NCI-H226 (cell line): ENCODE measurements around the gene ASB7.

Source experiments
- DNase-seq: peaks from one replicate; pipeline ENCODE4 v3.0.0-alpha.2; 2015

The ASB7 gene

DNA sequence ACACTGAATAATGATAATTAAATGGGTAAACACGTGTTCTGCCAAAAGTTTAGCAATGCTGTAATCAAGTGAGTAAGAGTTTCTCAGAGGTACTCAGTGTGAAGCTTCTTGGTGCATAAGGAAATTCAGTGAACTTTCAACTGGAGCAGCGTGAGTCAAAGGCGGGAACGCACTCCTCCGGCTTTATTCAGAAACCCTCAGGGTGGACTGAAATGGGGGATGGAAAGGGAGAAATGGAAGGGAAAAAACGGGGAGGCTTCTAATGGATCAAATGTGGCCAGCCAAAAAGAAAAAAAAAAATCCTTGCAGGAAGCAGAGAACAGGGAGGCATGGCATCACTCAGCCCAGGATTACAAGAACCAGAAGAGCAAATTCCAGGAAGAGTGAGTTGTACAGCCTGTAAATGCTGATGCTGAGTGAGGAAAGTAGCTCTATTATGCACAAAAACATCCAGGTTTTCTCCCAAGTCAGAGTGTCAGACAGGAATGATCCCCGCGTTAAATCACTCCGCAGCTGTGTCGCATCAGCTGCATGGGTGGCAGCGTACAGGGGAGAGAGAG lies 85.3 kb downstream of the ASB7 start:
- DNase-seq: peak; percentile 99

DNA sequence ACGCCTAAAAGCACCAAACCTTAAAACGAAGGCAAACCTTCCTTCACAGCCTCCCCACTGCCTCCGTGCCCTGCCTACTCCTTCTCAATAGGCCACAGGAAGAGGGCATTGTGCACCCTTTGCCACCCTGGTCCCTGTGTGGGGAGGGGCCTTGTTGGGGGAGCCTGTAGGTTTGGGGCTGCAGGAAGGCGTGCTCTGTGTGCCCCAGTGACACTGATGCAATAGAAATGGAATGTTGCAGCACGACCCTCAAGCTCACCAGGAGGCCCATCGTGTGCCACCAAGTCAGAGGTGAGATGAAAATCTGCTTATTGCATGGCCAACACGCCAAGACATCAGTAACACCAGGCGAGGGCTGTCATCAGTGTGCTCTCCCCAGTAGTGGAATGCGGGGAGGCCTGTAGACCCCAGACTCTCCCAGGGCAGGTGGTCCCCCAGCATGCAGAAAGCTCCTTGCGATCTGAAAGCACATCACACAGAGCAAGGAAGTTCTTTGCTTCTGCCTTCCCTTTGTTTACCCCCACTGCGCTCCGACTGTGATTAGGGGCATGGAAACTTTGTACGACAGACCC lies 86.2 kb downstream of the ASB7 start:
- no peak for DNase-seq

DNA sequence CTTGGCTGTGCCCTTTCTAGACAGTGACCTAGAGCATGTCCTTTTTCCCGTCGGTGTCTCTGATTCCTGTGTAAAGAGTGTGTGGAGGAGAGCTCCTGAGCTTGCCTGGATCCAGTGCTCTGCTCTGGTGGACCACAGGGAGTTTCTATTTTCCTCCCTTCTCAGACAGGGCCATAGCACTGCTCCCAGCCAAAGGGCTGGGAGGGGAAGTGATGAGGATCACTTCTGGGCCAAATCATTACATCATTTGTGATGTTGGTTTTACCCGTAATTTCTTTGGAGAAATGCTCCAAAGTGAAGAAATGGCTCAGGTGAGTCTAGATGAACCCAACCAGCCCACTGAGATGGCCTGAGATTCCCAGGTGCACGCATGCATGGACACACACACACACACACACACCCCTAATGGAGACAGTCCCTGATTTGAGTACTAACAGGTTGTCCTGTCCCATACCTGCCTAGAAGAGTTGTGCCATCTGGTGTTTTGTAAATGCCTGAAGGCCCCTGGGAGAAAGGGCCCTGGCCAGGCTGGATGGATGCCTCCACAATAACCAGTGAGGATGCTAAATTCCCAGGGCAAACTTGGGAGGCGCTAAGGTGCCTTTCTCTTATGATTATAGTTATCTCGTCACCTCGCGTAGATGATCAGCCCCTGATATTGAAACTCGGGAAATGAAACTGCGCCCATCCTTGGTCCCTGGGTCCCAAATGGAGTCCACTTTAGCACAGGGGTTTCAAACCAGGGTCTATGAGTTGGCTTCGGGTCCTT lies 86.9 kb downstream of the ASB7 start:
- no peak for DNase-seq

DNA sequence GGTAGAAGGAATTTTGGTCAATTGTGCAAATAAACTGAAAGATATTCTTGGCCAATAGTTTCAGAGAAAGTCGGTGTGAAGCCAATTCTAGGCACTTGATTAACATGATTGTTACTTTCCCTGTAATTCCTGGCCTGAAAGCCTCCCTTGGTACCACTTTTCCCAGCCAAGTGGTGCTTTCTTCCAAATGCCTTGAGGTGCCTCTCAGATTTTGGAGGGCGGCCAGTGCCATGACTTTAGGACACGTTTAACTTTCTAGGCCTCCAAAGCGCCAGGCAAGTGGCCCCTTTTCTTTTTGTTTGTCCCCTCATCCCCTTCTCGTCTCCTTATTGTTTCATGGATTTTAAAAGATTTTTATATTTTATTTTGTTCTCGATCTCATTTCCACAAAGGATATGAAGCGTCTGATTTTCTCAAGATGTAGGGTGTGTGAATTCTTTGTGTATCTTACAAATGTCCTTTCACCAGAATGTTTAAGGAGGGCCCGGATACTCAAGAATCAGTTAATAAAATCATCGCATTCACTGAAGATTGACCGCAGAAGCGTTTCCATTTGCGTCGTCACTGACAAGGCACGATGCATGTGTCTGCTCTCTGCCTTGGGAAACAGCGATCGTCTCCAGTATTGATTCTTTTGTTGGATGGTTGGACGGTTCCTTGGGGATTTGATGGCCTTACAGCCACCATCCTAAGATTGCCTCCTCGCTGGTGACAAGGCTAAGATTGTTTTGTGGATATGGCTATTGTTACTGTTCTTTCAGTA lies 87.8 kb downstream of the ASB7 start:
- DNase-seq: peak; percentile 1

DNA sequence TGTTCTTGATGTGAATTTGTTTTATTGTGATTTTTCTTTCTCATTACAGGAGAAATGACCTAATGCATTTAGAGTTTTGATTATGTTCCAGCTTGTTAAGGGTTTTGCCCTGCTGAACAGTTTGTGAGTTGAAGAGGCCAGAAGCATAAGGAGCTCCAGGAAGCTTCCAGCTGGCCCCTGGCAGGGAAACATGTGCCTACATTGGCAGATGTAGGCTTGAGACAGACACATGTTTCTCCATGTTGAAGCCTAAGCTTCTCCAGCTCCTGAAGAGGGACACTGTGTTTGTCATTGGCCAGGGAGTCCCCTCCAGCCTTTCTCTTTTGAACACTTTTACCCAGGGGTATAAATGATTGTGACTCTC lies 88.4 kb downstream of the ASB7 start:
- peak; percentile 1 for DNase-seq

DNA sequence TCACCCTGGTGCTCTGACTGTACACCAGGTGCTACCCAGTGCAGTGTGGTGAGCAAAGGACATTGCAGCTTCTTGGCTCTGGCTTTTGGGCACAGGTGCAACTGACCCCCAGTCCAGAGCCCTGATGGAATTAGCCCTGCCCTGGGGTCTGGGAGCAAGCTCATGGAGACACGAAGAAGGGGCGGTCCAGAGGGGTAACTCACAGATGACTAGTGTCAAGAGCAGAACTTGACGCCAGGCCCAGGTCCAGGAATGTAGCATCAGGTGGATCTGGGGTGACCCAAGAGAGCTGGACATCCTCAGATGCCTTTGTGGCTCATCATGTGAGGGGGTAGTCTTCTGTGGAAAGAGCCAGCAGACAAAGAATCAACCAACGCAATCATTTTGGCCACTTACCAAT lies 88.9 kb downstream of the ASB7 start:
- DNase-seq: peak; percentile 1

DNA sequence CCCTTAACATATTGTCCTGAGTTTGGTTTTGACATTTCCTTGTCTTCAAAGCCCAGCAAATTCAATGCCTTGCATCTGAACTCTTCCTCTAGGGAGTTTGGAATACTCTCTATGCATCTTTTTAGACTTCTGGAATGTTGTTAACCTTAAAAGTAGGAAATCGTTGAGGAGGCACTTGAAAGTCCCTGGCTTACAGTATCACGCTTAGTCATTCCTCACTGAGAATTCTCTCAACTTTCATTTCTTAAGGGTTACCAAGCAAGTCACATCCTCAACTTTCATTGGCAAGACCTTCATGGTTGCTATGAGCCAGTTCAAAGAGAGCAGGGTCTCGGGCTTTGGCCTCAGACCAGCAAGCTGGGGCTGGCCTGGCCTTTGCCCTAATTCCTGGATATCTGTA lies 89.9 kb downstream of the ASB7 start:
- DNase-seq: peak; percentile 63

- no peak for DNase-seq
These were observed 90.3 kb downstream of the ASB7 start for GRCh38 chr15:100692671-100693070.

DNA sequence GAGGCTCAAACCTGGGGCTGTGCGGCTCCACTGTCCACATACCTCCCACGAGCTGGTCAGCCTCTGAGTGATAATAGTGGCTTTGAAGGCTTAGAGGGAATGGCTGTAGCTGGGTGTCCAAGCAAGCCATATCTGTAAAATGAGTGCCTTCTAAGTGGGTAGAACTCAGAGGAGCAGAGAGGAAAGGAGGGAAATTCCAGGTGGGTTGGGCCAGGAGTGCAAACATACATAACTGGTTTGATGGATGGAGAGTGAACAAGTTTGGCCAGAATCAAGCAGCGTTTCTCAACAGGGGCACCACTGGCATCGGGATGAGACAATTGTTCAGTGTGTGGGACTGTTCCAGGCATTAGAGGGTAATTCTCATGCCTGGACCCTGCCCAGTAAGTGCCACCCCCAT lies 91.1 kb downstream of the ASB7 start:
- DNase-seq: peak; percentile 84

- peak; percentile 94 for DNase-seq
These were observed 92.1 kb downstream of the ASB7 start for GRCh38 chr15:100694381-100695021.

DNA sequence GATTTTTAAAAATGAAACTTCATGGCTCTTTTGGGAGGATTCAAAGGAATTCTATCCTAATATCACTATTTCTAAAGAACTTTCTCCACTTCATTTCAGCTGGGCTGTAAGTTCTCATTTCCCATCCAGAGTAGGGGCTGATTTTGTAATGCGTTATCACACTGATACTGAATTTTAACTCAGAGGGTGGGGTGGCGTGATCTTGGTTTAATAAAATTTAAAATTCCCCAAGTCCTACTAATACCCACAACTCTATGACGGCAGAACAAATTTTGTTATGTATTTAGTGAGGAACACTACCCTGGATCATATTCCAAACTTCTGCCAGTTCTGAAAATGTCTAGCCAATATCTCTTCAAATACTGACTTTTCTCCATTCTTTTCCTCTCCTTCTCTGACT lies 92.7 kb downstream of the ASB7 start:
- peak; percentile 84 for DNase-seq

DNA sequence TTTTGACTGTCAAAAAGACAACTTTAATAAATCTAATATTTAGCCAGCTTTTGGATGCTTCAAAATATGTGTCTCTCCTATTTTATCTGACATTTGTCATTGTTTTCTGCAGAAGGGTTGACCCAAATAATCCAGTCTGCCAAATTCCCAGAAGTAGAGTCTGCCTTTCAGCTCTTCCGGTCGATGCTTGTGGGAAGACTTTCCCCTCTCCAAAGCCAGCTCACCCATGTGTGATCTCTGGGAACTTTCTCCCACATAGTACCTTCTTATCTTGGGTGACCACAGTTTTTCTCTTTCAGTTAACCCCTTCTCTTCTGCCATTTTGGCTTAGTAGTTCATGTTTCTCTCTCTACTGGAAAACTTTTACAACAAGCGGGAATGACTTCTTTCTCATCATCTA lies 94.1 kb downstream of the ASB7 start:
- peak; percentile 98 for DNase-seq
